HT1080 (cell line): ENCODE measurements around the gene GABRB3. TPM values are rescaled to one million over a fixed set of nuclear protein-coding genes. Genes with fewer than 3 reads are reported as not detected.

Experiments
- DNase-seq: peaks from one replicate; pipeline ENCODE4 v3.0.0-alpha.2; 2015; ENCODE audit warnings: low read depth
- total RNA-seq: library from RNA; depleted of rRNA; stranded (reverse); fragments of >200 nt; shearing (Covaris generic); gene quantifications from 2 replicates; pipeline ENCODE4 v1.2.3, GENCODE V29; 2014

Gene GABRB3
- total RNA-seq, 1 experiment from 2014 or later: not detected

DNA sequence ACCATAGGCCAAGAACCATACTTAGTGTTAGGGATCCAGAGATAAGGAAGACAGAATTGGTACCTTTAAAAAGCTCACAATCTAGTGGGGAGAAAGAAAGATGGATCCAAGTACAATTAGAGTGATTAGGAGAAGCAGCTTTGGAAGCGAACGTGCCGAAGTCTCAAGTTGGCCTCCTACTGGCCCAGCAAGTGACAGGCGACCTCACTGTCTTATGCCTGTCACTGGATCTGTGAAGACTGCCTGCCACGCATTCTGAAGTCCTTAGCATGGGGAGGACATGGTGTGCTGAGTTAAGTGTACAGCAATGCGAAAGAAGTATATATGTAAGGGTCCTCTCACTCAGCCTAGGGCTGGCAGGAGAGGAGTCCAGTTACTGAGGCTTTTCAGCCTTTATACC is 141.0 kb downstream of the GABRB3 start:
- DNase-seq: no peak

- no peak for DNase-seq
Observed at GRCh38 chr15:26630857-26631256, 142.0 kb downstream of the GABRB3 start.

DNA sequence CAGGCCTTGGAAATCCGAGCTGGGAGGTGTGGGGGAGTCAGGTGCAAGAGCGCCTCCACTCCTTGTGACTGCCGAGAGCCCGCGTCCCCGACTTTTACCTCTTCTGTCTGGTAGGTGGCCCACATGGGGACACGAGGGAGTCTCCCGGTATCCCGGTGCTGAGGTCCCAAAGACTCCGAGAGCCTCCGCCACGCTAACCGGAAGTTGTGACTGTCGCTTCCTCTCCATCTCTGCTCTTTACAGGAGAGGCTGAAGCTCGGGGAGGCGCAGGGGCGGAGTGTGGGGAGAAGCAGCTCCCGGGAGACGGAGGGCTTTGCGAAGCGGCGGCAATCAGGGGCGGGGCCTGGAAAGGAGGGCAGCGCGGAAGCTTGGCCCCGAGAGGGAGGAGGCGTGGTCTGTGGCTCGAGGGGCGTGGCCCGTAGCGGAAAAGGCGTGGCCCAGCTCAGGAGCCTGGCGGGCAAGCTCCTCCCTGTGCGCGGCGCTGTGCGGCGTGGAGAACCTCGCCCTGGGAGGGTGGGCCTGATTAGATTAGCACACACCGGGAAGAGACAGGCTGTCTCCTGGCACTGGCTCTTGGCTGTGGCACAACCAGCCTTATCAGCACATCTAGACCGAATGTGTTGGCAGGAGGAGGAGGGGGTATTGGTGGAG is 143.9 kb downstream of the GABRB3 start:
- DNase-seq: no peak

DNA sequence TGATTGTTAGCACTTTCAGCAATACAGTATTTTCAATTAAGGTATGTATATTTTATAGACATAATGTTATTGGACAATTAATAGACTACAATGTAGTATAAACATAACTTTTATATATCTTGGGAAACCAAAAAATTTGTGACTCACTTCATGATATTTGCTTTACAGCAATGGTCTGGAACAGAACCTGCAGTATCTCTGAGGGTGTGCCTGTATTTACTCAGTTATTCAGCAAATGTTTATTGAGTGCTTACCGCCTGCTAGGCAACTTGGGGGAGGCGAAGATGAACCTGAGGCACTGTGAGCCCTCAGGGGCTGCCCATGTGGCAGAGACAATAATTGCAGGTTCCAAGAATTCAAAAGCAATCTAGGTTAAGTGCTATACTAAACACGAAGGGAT is 144.8 kb downstream of the GABRB3 start:
- no peak for DNase-seq

- DNase-seq: no peak
Observed at GRCh38 chr15:26624128-26624527, 148.7 kb downstream of the GABRB3 start.

- DNase-seq: no peak
Observed at GRCh38 chr15:26623071-26623470, 149.8 kb downstream of the GABRB3 start.

DNA sequence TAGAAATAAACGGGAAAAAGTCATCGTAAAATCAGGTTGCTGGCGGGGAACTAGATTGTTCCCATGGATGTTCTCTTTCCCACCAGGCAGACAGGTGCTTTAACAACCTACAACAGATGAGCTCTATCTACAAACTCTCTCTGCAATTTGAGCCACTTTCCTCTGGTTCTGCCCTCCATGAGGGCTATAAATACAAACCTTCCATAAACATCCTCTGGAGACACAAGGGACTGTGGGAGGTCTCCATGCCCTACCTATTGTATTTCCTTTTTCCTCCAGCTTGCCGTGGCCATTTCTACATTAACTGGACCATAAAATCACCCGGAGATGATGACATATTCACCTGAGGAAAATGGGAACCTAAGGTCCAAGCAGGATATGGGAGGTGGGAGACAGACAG is 151.1 kb downstream of the GABRB3 start:
- DNase-seq: no peak

DNA sequence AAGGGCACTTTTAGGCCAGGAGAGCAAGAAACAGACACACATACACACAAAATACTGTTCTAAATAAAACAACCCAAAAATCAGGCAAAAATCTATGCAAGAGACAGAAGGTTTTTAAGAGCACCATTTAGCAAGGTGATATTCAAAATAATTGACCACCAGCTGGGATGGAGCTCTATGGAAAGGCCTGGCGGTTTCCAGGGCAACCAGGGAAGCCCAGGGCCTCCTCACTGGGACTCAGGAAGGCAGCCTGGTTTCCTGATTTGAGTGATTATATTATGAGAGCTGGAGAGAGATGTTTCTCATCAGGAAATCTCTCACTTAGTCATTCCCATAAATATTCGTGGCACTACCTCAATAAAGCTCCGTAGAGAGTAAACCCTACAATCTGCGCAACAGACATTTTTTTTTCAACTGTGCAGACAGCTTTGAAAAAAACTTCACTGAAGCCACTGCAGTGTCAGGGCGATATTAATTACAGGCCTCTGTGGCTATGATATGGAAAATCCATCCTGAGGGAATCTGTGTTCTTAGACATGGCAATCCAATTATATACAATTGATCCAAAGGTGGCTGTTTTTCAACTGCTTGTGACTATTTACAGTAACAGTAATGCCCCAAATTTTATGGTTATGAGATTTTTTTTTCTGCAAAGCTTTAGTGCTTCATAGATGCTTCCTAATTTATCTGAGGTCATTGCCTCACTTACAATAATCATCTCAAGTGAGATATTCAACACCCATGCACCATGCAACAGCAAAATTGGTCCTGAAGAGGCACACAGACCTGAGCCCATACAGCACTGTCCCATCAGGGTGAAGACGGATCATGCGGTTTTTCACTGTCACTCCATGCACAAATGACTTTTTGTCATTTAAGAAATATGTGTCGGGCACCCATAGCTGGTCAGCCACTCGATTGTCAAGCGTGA is 152.1 kb downstream of the GABRB3 start:
- no peak for DNase-seq

DNA sequence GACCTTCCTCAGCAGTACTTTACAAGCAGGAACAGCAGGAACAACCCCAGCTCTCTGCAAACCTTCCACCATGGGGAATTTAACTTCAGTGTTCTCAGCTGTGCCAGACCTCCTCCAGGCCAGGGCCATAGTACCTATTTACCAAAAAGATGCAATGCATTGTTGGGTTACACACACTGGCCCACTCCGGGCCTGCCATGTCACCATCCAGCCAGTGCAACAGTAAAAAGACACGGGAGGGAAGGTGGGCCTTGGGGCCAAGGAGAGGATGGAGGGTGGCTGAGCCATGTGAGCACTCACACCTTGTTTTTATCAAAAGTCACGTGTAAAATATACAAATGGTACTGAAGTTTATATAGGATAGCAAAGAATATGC is 157.0 kb downstream of the GABRB3 start:
- DNase-seq: no peak

- DNase-seq: no peak
Observed at GRCh38 chr15:26615188-26615926, 157.5 kb downstream of the GABRB3 start.

DNA sequence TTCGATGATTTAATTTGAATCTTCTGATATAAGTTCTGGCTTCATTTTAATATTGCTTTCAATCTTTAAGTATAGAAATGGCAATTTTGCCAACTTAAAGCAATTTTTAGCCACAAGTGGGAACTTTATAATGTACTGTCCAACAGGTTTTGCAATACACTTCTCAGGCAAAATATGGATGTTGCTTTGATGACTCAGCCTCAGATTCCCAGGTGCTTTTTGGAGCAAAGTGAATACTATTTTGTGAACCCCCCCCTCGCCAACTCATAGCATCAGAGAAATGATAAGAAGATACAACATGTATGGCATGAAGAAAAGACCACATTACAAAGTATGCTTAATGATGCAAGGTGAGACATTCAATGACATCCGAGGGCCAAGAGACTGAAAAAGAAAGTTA is 158.1 kb downstream of the GABRB3 start:
- DNase-seq: no peak

DNA sequence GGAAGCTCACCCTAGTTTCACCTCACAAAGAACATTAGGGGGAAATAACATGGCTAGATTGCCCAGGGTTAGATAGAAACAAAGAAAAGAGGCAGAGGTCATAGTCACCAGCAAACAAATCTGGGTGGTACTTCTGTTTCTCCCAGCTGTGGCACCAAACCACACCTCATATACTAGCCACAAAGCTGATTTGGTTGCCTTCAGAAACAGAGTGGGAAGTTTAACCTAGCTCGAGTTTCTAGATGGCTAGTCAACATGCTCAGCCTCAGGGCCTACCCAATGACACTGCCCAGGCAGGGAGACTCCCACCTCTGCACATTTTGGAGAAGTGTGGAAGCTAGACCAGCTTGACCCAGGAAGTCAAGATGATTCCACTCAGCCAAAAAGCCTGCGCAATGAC is 174.2 kb downstream of the GABRB3 start:
- no peak for DNase-seq

DNA sequence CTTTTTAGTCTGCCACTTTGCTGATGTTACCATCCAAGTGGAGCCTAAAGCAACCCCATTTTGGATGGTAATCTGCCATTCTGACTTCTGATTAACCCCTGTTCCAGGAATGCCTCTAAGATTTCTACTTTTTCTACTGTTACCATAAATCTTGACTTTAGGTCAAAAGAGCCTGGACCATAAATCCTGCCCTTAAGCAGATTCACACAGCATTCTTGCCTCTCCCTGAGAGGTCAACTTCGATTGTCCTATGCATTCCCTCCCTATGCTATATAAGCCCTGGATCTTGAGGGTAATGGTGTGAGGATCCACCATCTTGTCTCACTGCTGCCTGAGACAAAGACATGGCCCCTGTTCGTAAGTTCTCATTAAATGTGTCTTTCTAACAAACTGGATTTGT is 177.3 kb downstream of the GABRB3 start:
- DNase-seq: no peak

GRCh38 chr15:26590676-26591075 is 182.2 kb downstream of the GABRB3 start:
- no peak for DNase-seq

DNA sequence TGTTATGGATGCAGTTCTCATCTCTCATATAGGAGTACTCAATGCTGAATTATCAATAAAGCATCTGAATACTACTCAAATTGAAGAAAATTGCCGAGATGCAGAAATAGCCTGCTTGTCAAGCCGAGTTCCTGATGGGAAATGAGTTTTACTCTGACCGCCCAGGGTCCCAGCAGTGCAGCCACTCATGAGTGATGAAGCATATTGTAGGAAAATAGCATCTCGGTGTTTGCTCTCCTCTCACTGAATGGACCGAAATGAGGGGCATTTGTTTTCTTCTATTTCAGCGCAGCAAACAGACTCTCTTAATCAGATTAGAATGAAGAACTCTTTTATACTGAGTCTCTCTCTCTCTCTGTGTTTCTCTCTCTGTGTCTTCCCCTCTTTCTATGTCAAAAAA is 190.0 kb downstream of the GABRB3 start:
- DNase-seq: no peak

GRCh38 chr15:26580943-26581342 is 191.9 kb downstream of the GABRB3 start:
- no peak for DNase-seq

DNA sequence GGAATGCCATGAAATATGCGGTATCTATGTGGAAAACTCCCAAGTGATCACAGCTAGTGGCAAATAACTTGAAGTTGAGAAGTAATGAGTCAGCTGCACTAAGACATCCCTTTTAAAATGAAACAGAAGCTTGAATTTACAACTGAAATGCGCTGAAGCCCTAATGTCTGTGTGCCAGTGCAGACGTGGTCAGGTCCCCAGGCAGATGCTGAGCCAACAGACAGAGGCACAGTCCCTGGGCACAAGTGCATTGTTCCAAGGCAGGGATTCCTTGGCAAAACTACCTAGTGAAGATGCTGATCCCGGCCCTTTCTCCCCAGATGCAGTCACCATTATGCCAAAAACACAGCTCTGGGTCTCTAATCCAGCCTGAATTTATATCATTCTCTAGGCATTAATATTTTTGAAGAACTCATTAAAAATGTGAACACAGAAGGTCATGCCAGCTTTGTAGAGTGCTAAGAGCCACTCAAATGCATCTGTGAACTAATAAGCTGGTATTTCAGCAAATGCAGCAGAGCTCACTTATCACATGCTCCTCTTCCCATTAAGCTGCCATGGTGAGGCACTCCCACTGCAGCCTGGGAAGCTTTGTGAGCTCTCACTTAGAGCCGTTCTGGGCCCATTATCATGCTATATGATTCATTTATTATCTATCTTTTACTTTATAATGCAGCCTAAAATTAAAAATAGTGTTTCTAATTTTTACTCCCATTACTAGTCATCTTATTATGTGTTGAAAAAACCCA is 200.1 kb downstream of the GABRB3 start:
- DNase-seq: no peak

GRCh38 chr15:26571346-26571745 is 201.5 kb downstream of the GABRB3 start:
- DNase-seq: no peak

GRCh38 chr15:26565542-26565941 is 207.3 kb downstream of the GABRB3 start:
- DNase-seq: no peak

DNA sequence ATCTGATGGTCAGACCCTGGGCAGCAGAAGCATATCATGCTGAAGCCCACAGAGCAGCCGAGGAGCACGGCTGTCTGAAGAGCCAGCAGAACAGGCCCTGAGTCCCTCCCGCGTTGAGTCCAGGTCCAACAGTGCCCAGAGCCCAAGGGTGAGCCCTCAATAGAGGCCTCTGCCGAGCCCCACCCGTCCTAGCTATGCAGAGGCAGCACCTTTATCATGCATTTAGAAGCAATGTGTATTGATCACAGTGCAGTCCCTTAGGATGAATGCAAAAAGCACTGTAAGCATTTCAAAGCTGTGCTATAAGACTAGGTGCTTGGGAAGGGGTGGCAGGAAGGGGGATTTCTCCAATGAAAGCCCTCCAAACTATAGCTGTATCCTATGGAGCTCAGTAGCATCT is 208.5 kb downstream of the GABRB3 start:
- DNase-seq: no peak

DNA sequence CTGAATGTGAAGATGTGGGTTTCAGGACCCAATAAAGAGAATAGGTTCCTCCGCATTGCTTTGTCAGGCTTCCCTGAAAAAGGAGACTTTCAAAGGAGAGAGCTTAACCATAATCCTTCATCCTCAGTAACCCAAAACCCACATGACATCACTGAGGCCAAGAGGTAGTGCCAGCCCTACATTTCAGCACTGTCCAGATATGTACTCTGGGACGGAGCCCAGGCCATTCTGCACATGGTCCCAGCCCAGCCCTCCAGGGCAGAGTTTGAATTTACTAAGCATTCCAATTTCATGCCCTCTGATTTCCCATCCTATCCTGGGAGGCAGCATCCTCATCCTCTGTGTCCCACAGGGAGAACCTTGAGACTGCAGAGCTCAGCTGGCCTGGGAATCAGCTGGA is 210.5 kb downstream of the GABRB3 start:
- no peak for DNase-seq
